IMR-90 (cell line): ENCODE measurements around the gene C5AR2. TPM values are rescaled to one million over a fixed set of nuclear protein-coding genes. Genes with fewer than 3 reads are reported as not detected.

Experiments used
- ATAC-seq: fragments of 200-7000 bp; cut with Tn5 transposase; 2 replicates; pipeline ENCODE4 v1.9.1; 2020; ENCODE audit warnings: low read depth, mild to moderate bottlenecking, moderate library complexity
- BruUV-seq: library from RNA; stranded (reverse); fragments of 400-500 nt; replicated peaks from 2 replicates; lab custom pipeline; 2021; lab: Mats Ljungman, UMichigan
- CTCF ChIA-PET: fragments of 300-600 bp; formaldehyde crosslinking; extraction: SDS; loops from one replicate; lab custom pipeline; 2021; ENCODE audit warnings: antibody characterized with exemption; lab: Yijun Ruan, JAX
- POLR2A ChIA-PET: fragments of 300-600 bp; sonication (Branson Sonifier 250); formaldehyde crosslinking; loops from one replicate; lab custom pipeline; 2022; ENCODE audit warnings: antibody characterized with exemption; ENCODE audit not compliant: unreplicated experiment; lab: Charles Lee
- DNase-seq: peaks from one replicate; pipeline ENCODE4 v3.0.0; 2013
- H2AFZ ChIP-seq: replicated peaks from 2 replicates; pipeline ENCODE3; 2013; ENCODE audit warnings: low read length, mild to moderate bottlenecking; ENCODE audit not compliant: poor library complexity
- H2AK5ac ChIP-seq: 2 replicates; pipeline ENCODE4 v1.6.1; 2013; ENCODE audit warnings: low read depth, low read length, inconsistent platforms
- H2AK9ac ChIP-seq: replicated peaks from 2 replicates; pipeline ENCODE3; 2013; ENCODE audit warnings: mild to moderate bottlenecking, low read depth, low read length, moderate library complexity; ENCODE audit not compliant: poor library complexity
- H2BK120ac ChIP-seq: 2 replicates; pipeline ENCODE4 v1.6.1; 2013; ENCODE audit warnings: low read depth, low read length, inconsistent platforms
- H2BK15ac ChIP-seq: 3 replicates; pipeline ENCODE4 v1.6.1; 2013; ENCODE audit warnings: low read depth, low read length, inconsistent platforms
- H2BK20ac ChIP-seq: 2 replicates; pipeline ENCODE4 v1.6.1; 2013; ENCODE audit warnings: low read depth, mild to moderate bottlenecking, inconsistent platforms, low read length, moderate library complexity
- H2BK5ac ChIP-seq: 2 replicates; pipeline ENCODE4 v1.6.1; 2013; ENCODE audit warnings: mild to moderate bottlenecking, low read depth, low read length, inconsistent platforms; ENCODE audit not compliant: poor library complexity, severe bottlenecking
- H3K14ac ChIP-seq: replicated peaks from 2 replicates; pipeline ENCODE4 v1.6.1; 2013; ENCODE audit warnings: low read depth, low read length, inconsistent platforms
- H3K18ac ChIP-seq: 2 replicates; pipeline ENCODE4 v1.6.1; 2013; ENCODE audit warnings: low read depth, low read length, control low read depth
- H3K23ac ChIP-seq: 2 replicates; pipeline ENCODE4 v1.6.1; 2013; ENCODE audit warnings: low read depth, low read length, inconsistent platforms
- H3K27ac ChIP-seq: 2 replicates; pipeline ENCODE4 v1.5.1; 2013; ENCODE audit warnings: mild to moderate bottlenecking, control low read depth, low read length; ENCODE audit not compliant: insufficient read depth
- H3K27me3 ChIP-seq: 2 replicates; pipeline ENCODE4 v1.6.1; 2013; ENCODE audit warnings: low read length; ENCODE audit not compliant: control insufficient read depth, insufficient read depth
- H3K36me3 ChIP-seq: 2 replicates; pipeline ENCODE4 v1.6.1; 2013; ENCODE audit warnings: low read length, mixed read lengths; ENCODE audit not compliant: control insufficient read depth, insufficient read depth
- H3K4ac ChIP-seq: 2 replicates; pipeline ENCODE4 v1.6.1; 2013; ENCODE audit warnings: low read depth, low read length, inconsistent platforms
- H3K4me1 ChIP-seq: 2 replicates; pipeline ENCODE4 v1.6.1; 2013; ENCODE audit warnings: low read length, mixed read lengths; ENCODE audit not compliant: control insufficient read depth, insufficient read depth
- H3K4me2 ChIP-seq: 2 replicates; pipeline ENCODE4 v1.6.1; 2013; ENCODE audit warnings: low read depth, mild to moderate bottlenecking, control low read depth, low read length, moderate library complexity
- H3K4me3 ChIP-seq: 2 replicates; pipeline ENCODE4 v1.5.1; 2013; ENCODE audit warnings: low read depth, mild to moderate bottlenecking, control low read depth, low read length, moderate library complexity; ENCODE audit not compliant: insufficient read depth
- H3K56ac ChIP-seq: 2 replicates; pipeline ENCODE4 v1.6.1; 2013; ENCODE audit warnings: low read length, inconsistent platforms; ENCODE audit not compliant: insufficient read depth; ENCODE audit errors: extremely low read depth
- H3K79me1 ChIP-seq, 2 experiments: 2 replicates each; pipeline ENCODE4 v1.6.1; 2013; ENCODE audit warnings: low read length in 2 of 2, inconsistent platforms in 1 of 2, low read depth in 1 of 2
- H3K9ac ChIP-seq: 2 replicates; pipeline ENCODE4 v1.6.1; 2013; ENCODE audit warnings: low read depth, low read length, control low read depth
- H3K9me1 ChIP-seq: 2 replicates; pipeline ENCODE4 v1.6.1; 2013; ENCODE audit warnings: low read length, inconsistent platforms; ENCODE audit not compliant: insufficient read depth
- H3K9me3 ChIP-seq: 2 replicates; pipeline ENCODE4 v1.6.1; 2013; ENCODE audit warnings: low read length; ENCODE audit not compliant: control insufficient read depth, insufficient read depth
- H4K20me1 ChIP-seq: 2 replicates; pipeline ENCODE4 v1.6.1; 2013; ENCODE audit warnings: low read length, inconsistent platforms; ENCODE audit not compliant: insufficient read depth
- H4K5ac ChIP-seq: 2 replicates; pipeline ENCODE4 v1.6.1; 2013; ENCODE audit warnings: mild to moderate bottlenecking, low read depth, low read length, control low read depth
- H4K8ac ChIP-seq, 2 experiments: 2 replicates each; pipeline ENCODE4 v1.6.1; 2013; ENCODE audit warnings: low read depth in 2 of 2, low read length in 2 of 2, control low read depth in 1 of 2, inconsistent platforms in 1 of 2
- H4K91ac ChIP-seq: 2 replicates; pipeline ENCODE4 v1.6.1; 2013; ENCODE audit warnings: low read depth, low read length, inconsistent platforms; ENCODE audit not compliant: insufficient read depth
- BHLHE40 ChIP-seq: fragments of 150-350 bp; IDR thresholded peaks from 2 replicates; pipeline ENCODE4 v1.6.1; 2016; ENCODE audit warnings: mild to moderate bottlenecking, low read depth, low read length
- CEBPB ChIP-seq: IDR thresholded peaks from 2 replicates; pipeline ENCODE4 v1.6.1; 2012; ENCODE audit warnings: low read depth, low read length, improper control_type of control experiment
- CHD1 ChIP-seq: IDR thresholded peaks from 2 replicates; pipeline ENCODE4 v1.6.1; 2012; ENCODE audit warnings: low read depth, low read length, improper control_type of control experiment
- CTCF ChIP-seq: conservative IDR thresholded peaks from 2 replicates; pipeline ENCODE4 v1.5.1; 2012; ENCODE audit warnings: mild to moderate bottlenecking, low read depth, low read length, improper control_type of control experiment
- ELK1 ChIP-seq: fragments of 150-350 bp; IDR thresholded peaks from 2 replicates; pipeline ENCODE4 v1.6.1; 2016; ENCODE audit warnings: low read depth, mild to moderate bottlenecking, low read length, moderate library complexity, borderline replicate concordance
- FOS ChIP-seq: fragments of 150-350 bp; IDR thresholded peaks from 2 replicates; pipeline ENCODE4 v1.6.1; 2016; ENCODE audit warnings: low read depth, low read length
- MAFK ChIP-seq: IDR thresholded peaks from 2 replicates; pipeline ENCODE4 v1.6.1; 2012; ENCODE audit warnings: low read depth, low read length, improper control_type of control experiment
- MAZ ChIP-seq: IDR thresholded peaks from 2 replicates; pipeline ENCODE4 v1.6.1; 2012; ENCODE audit warnings: low read depth, mild to moderate bottlenecking, low read length, improper control_type of control experiment, moderate library complexity, borderline replicate concordance
- MXI1 ChIP-seq: IDR thresholded peaks from 2 replicates; pipeline ENCODE4 v1.6.1; 2012; ENCODE audit warnings: low read depth, mild to moderate bottlenecking, low read length, moderate library complexity, borderline replicate concordance
- NFE2L2 ChIP-seq: fragments of 150-350 bp; IDR thresholded peaks from 2 replicates; pipeline ENCODE4 v1.6.1; 2016; ENCODE audit warnings: low read depth, mild to moderate bottlenecking, low read length
- POLR2A ChIP-seq: IDR thresholded peaks from 2 replicates; pipeline ENCODE4 v1.6.1; 2012; ENCODE audit warnings: mild to moderate bottlenecking, low read depth, low read length
- RAD21 ChIP-seq: IDR thresholded peaks from 2 replicates; pipeline ENCODE4 v1.6.1; 2012; ENCODE audit warnings: low read length, improper control_type of control experiment
- RCOR1 ChIP-seq: IDR thresholded peaks from 2 replicates; pipeline ENCODE4 v1.6.1; 2012; ENCODE audit warnings: mild to moderate bottlenecking, low read length, improper control_type of control experiment; ENCODE audit not compliant: insufficient replicate concordance
- RFX5 ChIP-seq: IDR thresholded peaks from 2 replicates; pipeline ENCODE4 v1.8.0; 2012; ENCODE audit warnings: low read depth, mild to moderate bottlenecking, low read length, moderate library complexity
- SMC3 ChIP-seq: fragments of 150-350 bp; IDR thresholded peaks from 2 replicates; pipeline ENCODE4 v1.6.1; 2016; ENCODE audit warnings: low read depth, mild to moderate bottlenecking, antibody characterized with exemption, low read length, moderate library complexity
- USF2 ChIP-seq: fragments of 150-350 bp; IDR thresholded peaks from 2 replicates; pipeline ENCODE4 v1.6.1; 2017; ENCODE audit warnings: mild to moderate bottlenecking, antibody characterized with exemption, low read length, low read depth
- WGBS, 2 experiments: methylation state at CpG; one replicate each; pipeline versions ENCODE4 v1.1.5 to v1.1.7; 2013; ENCODE audit warnings: missing lambda C conversion rate in 2 of 2; ENCODE audit not compliant: insufficient read length in 1 of 2; ENCODE audit errors: extremely low coverage in 2 of 2; 5-methylcytosine and 5-hydroxymethylcytosine counted together
- dilution Hi-C: fragments of 300-500 bp; cut with HindIII; formaldehyde crosslinking; loops from one replicate; pipeline ENCODE4 v1.14.3; 2018; ENCODE audit warnings: low sequenced_read_pairs; ENCODE audit not compliant: unreplicated experiment
- in situ Hi-C: fragments of 300-500 bp; cut with MboI; formaldehyde crosslinking; loops from 3 replicates; pipeline ENCODE4 v1.14.3; 2019; ENCODE audit warnings: low sequenced_read_pairs, inconsistent platforms, mixed read lengths
- intact Hi-C: fragments of 100-400 bp; cut with micrococcal nuclease; formaldehyde crosslinking; loops from 2 replicates; pipeline ENCODE4 v1.10.0; 2022
- polyA plus RNA-seq, 3 experiments: library from polyadenylated mRNA; depleted of rRNA; stranded (reverse); fragments of >200 nt; gene quantifications; 2 replicates each; pipeline ENCODE4 v1.2.3, GENCODE V29; 2012; ENCODE audit warnings: low replicate concordance in 1 of 3
- total RNA-seq: library from RNA; depleted of rRNA; stranded (reverse); fragments of >200 nt; gene quantifications from 2 replicates; pipeline ENCODE4 v1.2.3, GENCODE V29; 2012

Gene C5AR2
- total and polyA plus RNA-seq, 2 of the 4 experiments (the other 2 are of a cell fraction) = not detected

- Histone ChIP-seq H4K91ac (no peak overlapping the region), H2AFZ (no peak overlapping the region), H3K23ac (no peak overlapping the region), H3K9me1 (no peaks in the 10 kb centered on the region), H3K4me2 (no peak overlapping the region), H3K56ac (no peak overlapping the region), H3K4me1 (no peaks in the 10 kb centered on the region), H2AK9ac (no peak overlapping the region), H3K9me3 (no peaks in the 10 kb centered on the region), H4K8ac (no peak overlapping the region), H3K27me3 (no peaks in the 10 kb centered on the region), H4K20me1 (no peaks in the 10 kb centered on the region), H2BK5ac (no peak overlapping the region), H3K27ac (no peak overlapping the region), H3K36me3 (no peaks in the 10 kb centered on the region), H2BK20ac (no peak overlapping the region), H3K4me3 (no peak overlapping the region), H4K5ac (no peak overlapping the region), H2BK15ac (no peak overlapping the region), H2AK5ac (no peak overlapping the region), H3K9ac (no peak overlapping the region), H3K14ac (no peak overlapping the region), H3K18ac (no peak overlapping the region), H2BK120ac (no peak overlapping the region), H3K4ac (no peak overlapping the region), H3K79me1 (no peaks in the 10 kb centered on the region)
- no peak for ATAC-seq
- intact Hi-C loops = no loop called here
- no TSS peak for BruUV-seq
- in situ Hi-C loops = no loop called here
- 100% methylated on average over 2 of the region's 10 CpGs; no CpG with 5 or more reads in 1 of the 2 experiments for WGBS, 2 experiments
- TF ChIP-seq CHD1 (no peak), ELK1 (no peak), USF2 (no peak), RCOR1 (no peak), BHLHE40 (no peak), CEBPB (no peak), MAFK (no peak), MAZ (no peak), RFX5 (no peak), CTCF (no peak), FOS (no peak), NFE2L2 (no peak), MXI1 (no peak), SMC3 (no peak), RAD21 (no peak), POLR2A (no peak)
- dilution Hi-C loops = no loop called here
- CTCF ChIA-PET = no interaction called here
- no peak for DNase-seq
- POLR2A ChIA-PET = no interaction called here
These were observed 29.7 kb upstream of the C5AR2 start for GRCh38 chr19:47302249-47302648.
